GM20000 (cell line): ENCODE measurements around the gene TESMIN.

Source experiments
- DNase-seq: peaks from one replicate; pipeline ENCODE4 v3.0.0; 2012; ENCODE audit warnings: low spot score
- CTCF ChIP-seq: IDR thresholded peaks from 2 replicates; pipeline ENCODE4 v1.5.1; 2012; ENCODE audit warnings: mild to moderate bottlenecking, control low read depth; ENCODE audit errors: extremely low read depth, missing control alignments

TESMIN gene

GRCh38 chr11:68727783-68728182 lies 23.5 kb downstream of the TESMIN start:
- no peak for DNase-seq
- TF ChIP-seq CTCF, result no peak

- no peak for TF ChIP-seq CTCF
- no peak for DNase-seq
These were observed 27.0 kb downstream of the TESMIN start for GRCh38 chr11:68724293-68724692.

- no peak for DNase-seq
- TF ChIP-seq CTCF, result no peak
These were observed 29.2 kb downstream of the TESMIN start for GRCh38 chr11:68722143-68722542.

- TF ChIP-seq CTCF, result no peak
- no peak for DNase-seq
These were observed 30.2 kb downstream of the TESMIN start for GRCh38 chr11:68721075-68721474.

GRCh38 chr11:68715456-68716122 lies 35.7 kb downstream of the TESMIN start:
- no peak for DNase-seq
- TF ChIP-seq CTCF, result no peak

GRCh38 chr11:68714060-68714856 lies 37.1 kb downstream of the TESMIN start:
- DNase-seq, result no peak
- TF ChIP-seq CTCF, result no peak

GRCh38 chr11:68711114-68711513 lies 40.2 kb downstream of the TESMIN start:
- DNase-seq, result no peak
- no peak for TF ChIP-seq CTCF
